H1 (cell line): Measurements from ENCODE around the gene PRKCH. TPM values are rescaled to one million over a fixed set of nuclear protein-coding genes. Genes with fewer than 3 reads are reported as not detected.

ENCODE experiments used
- ASH2L ChIP-seq: fragments of 200-600, 300-600 bp; sonication (generic); IDR thresholded peaks from one replicate; pipeline ENCODE4 v1.7.1; 2017; ENCODE audit warnings: low read length
- CHD2 ChIP-seq: IDR thresholded peaks from 2 replicates; pipeline ENCODE4 v1.6.1; 2012; ENCODE audit warnings: low read length, improper control_type of control experiment
- FOSL1 ChIP-seq: IDR thresholded peaks from 2 replicates; pipeline ENCODE4 v1.6.1; 2011; ENCODE audit warnings: mild to moderate bottlenecking, low read depth, low read length, moderate library complexity; ENCODE audit not compliant: insufficient read depth
- KDM1A ChIP-seq: fragments of 200-600, 300-600 bp; sonication (generic); IDR thresholded peaks from 2 replicates; pipeline ENCODE4 v1.7.1; 2016; ENCODE audit warnings: mild to moderate bottlenecking, low read length, borderline replicate concordance
- NRF1 ChIP-seq: IDR thresholded peaks from 2 replicates; pipeline ENCODE4 v1.6.1; 2011; ENCODE audit warnings: mild to moderate bottlenecking, low read depth, low read length, improper control_type of control experiment
- ZNF274 ChIP-seq: IDR thresholded peaks from 2 replicates; pipeline ENCODE4 v1.7.0; 2012; ENCODE audit warnings: low read length, borderline replicate concordance; ENCODE audit errors: extremely low read depth
- polyA plus RNA-seq, 7 experiments: library from polyadenylated mRNA; depleted of rRNA in 3 of 7; stranded (reverse) in 5 of 7; unstranded in 2 of 7; fragments of >200 nt in 5 of 7; fragments of 200-250 nt in 2 of 7; gene quantifications; 1 replicate in 5 of 7; 2 replicates in 1 of 7; 4 replicates in 1 of 7; pipeline versions ENCODE4 v1.2.1 to v1.2.3, GENCODE V29; 2011 to 2013; ENCODE audit warnings: missing spikeins in 2 of 7, mixed read lengths in 2 of 7
- total RNA-seq: library from RNA; stranded (reverse); fragmentation: NEBNext Ultra II Directional; extraction: Animal tissue kit (Norgen Biotek cat#: 25700); gene quantifications from 2 replicates; pipeline ENCODE4 v1.2.1, GENCODE V29; 2021
- TF ChIP-seq, protein P1 (sequence below), 3 experiments: IDR thresholded peaks; 1 replicate in 2 of 3; 2 replicates in 1 of 3; pipeline versions ENCODE4 v1.5.1 to v1.6.1; 2011; ENCODE audit warnings: low read length in 3 of 3, mild to moderate bottlenecking in 3 of 3, inconsistent platforms in 2 of 3, low read depth in 1 of 3, moderate library complexity in 1 of 3; ENCODE audit not compliant: insufficient read depth in 1 of 3; ENCODE audit errors: control extremely low read depth in 1 of 3

PRKCH gene
- total and polyA plus RNA-seq, 2 of the 8 experiments (the other 6 are each of a cell fraction or from before 2014, with no cell fraction given): 6.4 to 7.0 TPM

DNA sequence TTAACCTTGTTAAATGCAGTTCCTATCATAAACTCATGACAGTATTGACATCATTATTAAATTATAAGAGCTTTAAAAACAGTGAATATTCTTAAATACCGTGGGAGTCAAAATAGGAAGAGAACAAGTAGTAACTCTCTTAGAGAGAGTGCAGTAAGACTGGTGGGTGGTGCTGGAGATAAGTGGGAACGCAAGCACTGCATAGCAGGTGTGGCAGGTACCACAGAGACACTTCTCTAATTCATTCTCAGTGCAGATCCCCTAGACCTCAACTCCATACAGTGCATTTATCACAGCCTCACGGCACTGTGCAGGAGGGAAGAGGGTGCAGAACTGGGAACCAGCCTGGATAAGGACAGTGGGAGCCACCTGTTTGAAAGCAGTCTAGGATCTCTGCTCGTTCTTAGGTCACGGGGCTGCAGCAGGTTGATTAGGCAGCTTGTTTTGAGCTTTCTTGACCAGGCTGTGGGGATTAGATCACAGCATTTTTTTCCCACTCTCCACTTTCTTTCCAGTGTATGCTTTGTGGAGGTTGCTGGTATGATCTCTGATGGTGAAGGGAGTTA is 165.6 kb downstream of the PRKCH start (continued):
- TF ChIP-seq KDM1A (no peak), CHD2 (no peak), NRF1 (no peak), FOSL1 (no peak), ASH2L (no peak), ZNF274 (no peak)
- TF ChIP-seq, protein P1, sequence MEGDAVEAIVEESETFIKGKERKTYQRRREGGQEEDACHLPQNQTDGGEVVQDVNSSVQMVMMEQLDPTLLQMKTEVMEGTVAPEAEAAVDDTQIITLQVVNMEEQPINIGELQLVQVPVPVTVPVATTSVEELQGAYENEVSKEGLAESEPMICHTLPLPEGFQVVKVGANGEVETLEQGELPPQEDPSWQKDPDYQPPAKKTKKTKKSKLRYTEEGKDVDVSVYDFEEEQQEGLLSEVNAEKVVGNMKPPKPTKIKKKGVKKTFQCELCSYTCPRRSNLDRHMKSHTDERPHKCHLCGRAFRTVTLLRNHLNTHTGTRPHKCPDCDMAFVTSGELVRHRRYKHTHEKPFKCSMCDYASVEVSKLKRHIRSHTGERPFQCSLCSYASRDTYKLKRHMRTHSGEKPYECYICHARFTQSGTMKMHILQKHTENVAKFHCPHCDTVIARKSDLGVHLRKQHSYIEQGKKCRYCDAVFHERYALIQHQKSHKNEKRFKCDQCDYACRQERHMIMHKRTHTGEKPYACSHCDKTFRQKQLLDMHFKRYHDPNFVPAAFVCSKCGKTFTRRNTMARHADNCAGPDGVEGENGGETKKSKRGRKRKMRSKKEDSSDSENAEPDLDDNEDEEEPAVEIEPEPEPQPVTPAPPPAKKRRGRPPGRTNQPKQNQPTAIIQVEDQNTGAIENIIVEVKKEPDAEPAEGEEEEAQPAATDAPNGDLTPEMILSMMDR (IDR thresholded peaks at IDR 0.05; ENCODE audit: control extremely low read depth in 1 of 3, insufficient read depth in 1 of 3, low read depth in 1 of 3, low read length in 3 of 3): no peak
